Measurements from ENCODE around the gene FLNB.

GRCh38 chr3:58106061-58106460, 97.8 kb downstream of the FLNB start:
- no peak for TF ChIP-seq EZH2phosphoT487 (IDR thresholded peaks at IDR 0.05; ENCODE audit: insufficient read depth, low read depth)
- no peak for TF ChIP-seq EZH2 (IDR thresholded peaks at IDR 0.05; ENCODE audit: insufficient read depth, poor library complexity, severe bottlenecking)

Measured in GM23248 (cell line).